ENCODE measurements around the gene REX1BD. TPM values are rescaled to one million over a fixed set of nuclear protein-coding genes. Genes with fewer than 3 reads are reported as not detected.
A peak's percentile ranks its signal among the peaks of the same experiment; 100 is the strongest.
"Not testable (repeated sequence)": the region's sequence is repeated elsewhere in the genome, so short reads cannot be mapped to it uniquely, and the experiment has no call there.

The REX1BD gene
- total RNA-seq: 130 and 138 TPM in 2 replicates

DNA sequence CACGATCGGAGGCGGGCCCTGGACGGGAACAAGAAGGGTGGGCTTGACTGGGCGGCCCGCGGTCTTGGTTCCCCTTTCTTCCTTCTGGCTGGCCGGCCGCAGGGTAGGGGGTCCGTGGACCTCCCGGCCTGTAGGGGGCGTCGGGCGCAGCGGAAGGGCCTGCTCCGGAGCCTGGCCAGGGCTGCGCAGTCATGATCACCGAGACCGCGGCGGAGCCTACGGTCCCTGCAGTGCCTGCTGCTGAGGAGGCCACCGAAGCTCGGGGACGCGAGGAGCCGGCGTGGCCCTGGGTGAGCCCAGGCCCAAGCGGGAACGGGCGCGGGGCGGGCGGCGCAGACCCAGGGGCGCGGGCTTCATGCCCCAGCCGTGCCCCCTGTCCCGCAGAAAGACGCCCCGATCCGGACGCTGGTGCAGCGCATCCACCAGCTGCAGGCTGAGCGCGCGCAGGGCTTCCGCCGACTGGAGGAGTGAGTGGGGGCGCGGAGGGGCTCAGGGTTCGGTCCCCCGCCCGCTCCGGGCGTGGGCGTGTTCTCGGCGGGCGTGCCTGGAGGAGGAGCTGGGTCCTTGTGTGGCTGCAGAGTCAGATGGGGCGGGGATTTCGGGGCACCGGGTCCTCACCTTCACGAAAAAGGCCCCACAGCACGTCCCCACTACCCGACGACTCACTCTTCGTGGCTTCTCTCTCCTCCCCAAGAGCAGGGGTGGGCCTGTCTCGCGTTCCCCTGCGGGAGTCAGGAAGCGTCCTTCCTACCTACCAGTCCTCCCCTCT lies at the start of gene REX1BD:
REX1BD (plus strand) TSS at position 188 of the 769 bp plus-strand sequence; CDS start at position 192, 4 bp downstream.
- no peaks in the 10 kb centered on the region for H3K27me3 Mint-ChIP-seq
- peak within 1 kb of the TSS; percentile 97 for H3K27ac Mint-ChIP-seq
- intact Hi-C loops (cut with micrococcal nuclease): loop anchor here (1.0 to 5.0 kb wide), 6 partner anchors 17 to 259 kb away; partner anchors contain the start of genes CRTC1, ELL, KXD1 and UBA52
- DNase-seq: peak; percentile 97
- H3K4me3 Mint-ChIP-seq: peak within 1 kb of the TSS; percentile 86
- H3K4me1 Mint-ChIP-seq: peaks cover 35% of the 10 kb centered on the region
- H3K36me3 Mint-ChIP-seq (ENCODE audit: low read depth): peaks cover 22% of the 10 kb centered on the region
- H3K9me3 Mint-ChIP-seq: no peaks in the 10 kb centered on the region

GRCh38 chr19:18539372-18539771 lies 49.2 kb upstream of the REX1BD start:
- intact Hi-C loops (cut with micrococcal nuclease): no loop called here
- Mint-ChIP-seq H3K4me3 (no peak overlapping the region), H3K36me3 (ENCODE audit: low read depth) (peaks cover 31% of the 10 kb centered on the region), H3K27ac (no peak overlapping the region), H3K27me3 (no peaks in the 10 kb centered on the region), H3K4me1 (peaks cover 18% of the 10 kb centered on the region), H3K9me3 (no peaks in the 10 kb centered on the region)
- no peak for DNase-seq

DNA sequence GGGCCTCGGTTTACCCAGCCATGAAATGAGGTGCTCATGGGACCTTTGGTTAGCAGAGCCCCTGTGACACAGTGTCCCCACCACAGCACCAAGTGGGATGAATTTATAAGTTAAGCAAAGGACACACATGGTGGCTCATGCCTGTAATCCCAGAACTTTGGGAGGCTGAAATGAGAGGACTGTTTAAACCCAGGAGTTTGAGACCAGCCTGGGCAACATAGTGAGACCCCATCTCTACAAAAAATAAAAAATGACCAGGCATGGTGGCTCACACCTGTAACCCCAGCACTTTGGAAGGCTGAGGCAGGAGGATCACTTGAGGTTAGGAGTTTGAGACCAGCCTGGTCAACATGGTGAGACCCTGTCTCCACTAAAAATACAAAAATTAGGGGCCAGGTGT lies 48.4 kb upstream of the REX1BD start:
- Mint-ChIP-seq H3K4me1 (peaks cover 21% of the 10 kb centered on the region), H3K27ac (peak overlapping the region; percentile 20), H3K36me3 (ENCODE audit: low read depth) (peaks cover 29% of the 10 kb centered on the region)
- H3K4me3 Mint-ChIP-seq; intact Hi-C loops (cut with micrococcal nuclease); H3K9me3 Mint-ChIP-seq; DNase-seq; H3K27me3 Mint-ChIP-seq: not testable (repeated sequence)

GRCh38 chr19:18541258-18541991 lies 47.2 kb upstream of the REX1BD start:
- Mint-ChIP-seq H3K4me1 (peaks cover 22% of the 10 kb centered on the region), H3K9me3 (no peaks in the 10 kb centered on the region), H3K27me3 (no peaks in the 10 kb centered on the region), H3K36me3 (ENCODE audit: low read depth) (peaks cover 24% of the 10 kb centered on the region), H3K27ac (peak overlapping the region; percentile 37), H3K4me3 (peak overlapping the region; percentile 96)
- intact Hi-C loops (cut with micrococcal nuclease): no loop called here
- no peak for DNase-seq

GRCh38 chr19:18541992-18542940 lies 46.3 kb upstream of the REX1BD start:
- Mint-ChIP-seq H3K9me3 (no peaks in the 10 kb centered on the region), H3K27me3 (no peaks in the 10 kb centered on the region), H3K27ac (peak overlapping the region; percentile 88), H3K4me3 (peak overlapping the region; percentile 96), H3K4me1 (peaks cover 22% of the 10 kb centered on the region), H3K36me3 (ENCODE audit: low read depth) (peaks cover 19% of the 10 kb centered on the region)
- peak; percentile 72 for DNase-seq
- intact Hi-C loops (cut with micrococcal nuclease): no loop called here

- Mint-ChIP-seq H3K36me3 (ENCODE audit: low read depth) (peaks cover 15% of the 10 kb centered on the region), H3K4me1 (peaks cover 22% of the 10 kb centered on the region), H3K4me3 (peak within 1 kb of the TSS; percentile 99), H3K27me3 (no peaks in the 10 kb centered on the region), H3K27ac (peak within 1 kb of the TSS; percentile 99), H3K9me3 (no peaks in the 10 kb centered on the region)
- intact Hi-C loops (cut with micrococcal nuclease): no loop called here
- DNase-seq: peak; percentile 99
Observed at GRCh38 chr19:18542941-18543813, 45.4 kb upstream of the REX1BD start, which contains the start of gene FKBP8. TSS of gene FKBP8 (minus strand) at chr19:18543573. CDS start at chr19:18541970, 1,603 bp downstream.

DNA sequence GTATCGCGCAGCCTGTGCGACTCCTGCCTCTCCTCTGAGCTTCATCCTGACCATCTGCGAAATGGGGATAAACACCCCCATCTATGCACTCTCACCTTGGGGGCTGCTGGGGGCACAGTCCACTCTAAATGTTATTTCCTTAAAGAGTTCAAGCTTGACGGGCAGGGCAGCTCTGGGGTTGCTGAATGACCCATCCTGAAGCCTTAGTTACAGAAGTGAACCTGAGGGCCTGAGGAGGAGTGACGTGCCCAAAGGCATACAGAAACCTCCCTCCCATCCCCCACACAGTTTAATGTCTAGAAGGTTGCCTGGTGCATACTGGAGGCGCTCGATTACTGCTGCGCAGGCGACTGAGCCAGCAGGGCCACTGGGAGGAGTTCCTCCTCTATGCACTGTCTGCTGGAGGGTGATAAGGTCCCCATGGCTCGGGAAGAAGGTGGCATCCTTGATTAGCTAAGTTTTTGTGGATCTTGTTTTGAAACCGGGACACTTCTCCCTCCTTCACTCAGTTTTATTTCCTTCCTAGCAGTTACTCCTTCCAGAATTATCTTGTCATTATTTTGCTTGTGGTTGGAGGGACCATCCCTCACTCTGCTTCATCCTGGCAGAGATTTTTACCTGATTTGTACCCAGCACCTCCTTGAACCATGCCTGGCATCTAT lies 44.7 kb upstream of the REX1BD start:
- Mint-ChIP-seq H3K4me1 (peaks cover 22% of the 10 kb centered on the region), H3K27ac (peak overlapping the region; percentile 99), H3K36me3 (ENCODE audit: low read depth) (peaks cover 12% of the 10 kb centered on the region), H3K9me3 (no peaks in the 10 kb centered on the region), H3K4me3 (peak overlapping the region; percentile 99), H3K27me3 (no peaks in the 10 kb centered on the region)
- peak; percentile 96 for DNase-seq
- intact Hi-C loops (cut with micrococcal nuclease): loop anchor here (1.0 kb wide), 6 partner anchors 13 to 375 kb away; partner anchors contain the start of genes COPE, DDX49, ELL and KXD1

DNA sequence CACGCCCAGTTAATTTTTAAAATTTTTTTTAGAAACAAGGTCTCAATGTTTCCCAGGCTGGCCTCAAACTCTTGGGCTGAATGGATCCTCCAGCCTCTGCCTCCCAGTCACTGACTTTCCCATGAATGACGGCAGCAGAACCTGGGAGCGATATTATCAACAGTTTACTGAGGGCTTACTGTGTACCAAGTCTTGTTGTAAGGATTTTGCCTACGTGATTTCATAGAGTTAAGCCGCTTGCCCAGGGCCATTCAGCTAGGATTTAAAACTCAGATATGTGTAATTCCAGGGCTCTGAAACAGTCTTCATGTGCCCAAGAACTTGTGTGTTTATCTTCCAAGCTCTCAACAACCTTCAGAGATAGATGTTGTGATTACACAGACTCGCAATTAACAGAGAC lies 37.0 kb upstream of the REX1BD start:
- no peaks in the 10 kb centered on the region for H3K9me3 Mint-ChIP-seq
- DNase-seq: no peak
- H3K27ac Mint-ChIP-seq: no peak overlapping the region
- H3K4me1 Mint-ChIP-seq: no peaks in the 10 kb centered on the region
- no peaks in the 10 kb centered on the region for H3K27me3 Mint-ChIP-seq
- H3K36me3 Mint-ChIP-seq (ENCODE audit: low read depth): no peaks in the 10 kb centered on the region
- no peak overlapping the region for H3K4me3 Mint-ChIP-seq
- intact Hi-C loops (cut with micrococcal nuclease): no loop called here

GRCh38 chr19:18557411-18558201 lies 31.0 kb upstream of the REX1BD start, which contains the start of gene KXD1:
TSS of gene KXD1 (plus strand) at chr19:18557870. CDS start at chr19:18562057, 4,187 bp downstream.
- H3K9me3 Mint-ChIP-seq: no peaks in the 10 kb centered on the region
- peaks cover 14% of the 10 kb centered on the region for H3K36me3 Mint-ChIP-seq (ENCODE audit: low read depth)
- H3K4me3 Mint-ChIP-seq: peak within 1 kb of the TSS; percentile 97
- no peaks in the 10 kb centered on the region for H3K27me3 Mint-ChIP-seq
- DNase-seq: peak; percentile 99
- H3K27ac Mint-ChIP-seq: peak within 1 kb of the TSS; percentile 93
- H3K4me1 Mint-ChIP-seq: peaks cover 18% of the 10 kb centered on the region
- intact Hi-C loops (cut with micrococcal nuclease): loop anchor here (1.0 to 5.0 kb wide), 5 partner anchors 13 to 360 kb away; partner anchors contain the start of genes COPE, DDX49, ELL and UBA52

GRCh38 chr19:18558202-18558555 lies 30.4 kb upstream of the REX1BD start:
- peak overlapping the region; percentile 97 for H3K4me3 Mint-ChIP-seq

DNA sequence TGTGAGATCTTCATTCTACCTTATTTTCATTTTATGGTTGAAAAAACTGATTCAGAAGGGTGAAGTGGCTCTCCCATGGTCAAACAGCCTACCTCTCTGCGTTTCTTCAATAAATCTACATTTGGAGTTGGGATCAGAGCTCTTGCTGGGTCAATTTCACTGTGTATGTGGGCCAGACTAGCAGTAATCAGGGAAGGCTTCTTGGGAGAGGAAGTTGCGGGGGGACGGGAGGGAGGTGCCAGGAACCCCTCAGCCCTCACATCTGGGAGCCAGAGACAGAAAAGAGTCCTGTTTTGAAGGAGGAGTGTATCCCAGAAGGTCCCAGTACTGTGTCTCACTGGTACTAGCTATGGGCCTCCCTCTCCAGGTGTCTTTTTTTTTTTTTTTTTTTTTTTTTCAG lies 30.0 kb upstream of the REX1BD start:
- peaks cover 18% of the 10 kb centered on the region for H3K4me1 Mint-ChIP-seq
- peak; percentile 65 for DNase-seq
- intact Hi-C loops (cut with micrococcal nuclease): loop anchor here (5.0 kb wide), 1 partner anchor 359 kb away; the partner anchor contains the start of genes COPE and DDX49
- no peaks in the 10 kb centered on the region for H3K9me3 Mint-ChIP-seq
- peak overlapping the region; percentile 97 for H3K4me3 Mint-ChIP-seq
- peak overlapping the region; percentile 93 for H3K27ac Mint-ChIP-seq
- no peaks in the 10 kb centered on the region for H3K27me3 Mint-ChIP-seq
- H3K36me3 Mint-ChIP-seq (ENCODE audit: low read depth): peaks cover 19% of the 10 kb centered on the region

More at GRCh38 chr19:18558202-18558555, 30.4 kb upstream of the REX1BD start:
- DNase-seq: no peak
- H3K4me1 Mint-ChIP-seq: peaks cover 18% of the 10 kb centered on the region
- intact Hi-C loops (cut with micrococcal nuclease): loop anchor here (5.0 kb wide), 1 partner anchor 359 kb away; the partner anchor contains the start of genes COPE and DDX49
- H3K27ac Mint-ChIP-seq: peak overlapping the region; percentile 93
- no peaks in the 10 kb centered on the region for H3K27me3 Mint-ChIP-seq
- H3K9me3 Mint-ChIP-seq: no peaks in the 10 kb centered on the region
- H3K36me3 Mint-ChIP-seq (ENCODE audit: low read depth): peaks cover 18% of the 10 kb centered on the region
